ENCODE results near the gene MPO.

GRCh38 chr17:58252141-58252540 is 28.6 kb downstream of the MPO start:
- TF ChIP-seq POLR2A (IDR thresholded peaks at IDR 0.05; ENCODE audit: low read depth, low read length) (no peak), CTCF (conservative IDR thresholded peaks at IDR 0.05; ENCODE audit: low read depth, low read length) (no peak), CEBPB (IDR thresholded peaks at IDR 0.05; ENCODE audit: low read depth, low read length) (no peak), MAZ (IDR thresholded peaks at IDR 0.05; ENCODE audit: borderline replicate concordance, low read depth, low read length) (no peak), SMC3 (IDR thresholded peaks at IDR 0.05; ENCODE audit: low read depth, low read length) (no peak), ELK1 (IDR thresholded peaks at IDR 0.05; ENCODE audit: borderline replicate concordance, low read depth, low read length) (no peak), FOS (IDR thresholded peaks at IDR 0.05; ENCODE audit: low read depth, low read length) (no peak), USF2 (IDR thresholded peaks at IDR 0.05; ENCODE audit: low read depth, low read length) (no peak), MAFK (IDR thresholded peaks at IDR 0.05; ENCODE audit: low read depth, low read length) (no peak), RAD21 (IDR thresholded peaks at IDR 0.05; ENCODE audit: low read length) (no peak), RCOR1 (IDR thresholded peaks at IDR 0.05; ENCODE audit: insufficient replicate concordance, low read length) (no peak), RFX5 (IDR thresholded peaks at IDR 0.05; ENCODE audit: low read depth, low read length) (no peak)
